ENCODE measurements around the gene RAB11B. TPM values are rescaled to one million over a fixed set of nuclear protein-coding genes. Genes with fewer than 3 reads are reported as not detected.

RAB11B gene
- total and polyA plus RNA-seq, 9 of the 15 experiments (the other 6 are each of a cell fraction or from before 2014, with no cell fraction given) = 0.74 to 71.0 (median 13.8) TPM

DNA sequence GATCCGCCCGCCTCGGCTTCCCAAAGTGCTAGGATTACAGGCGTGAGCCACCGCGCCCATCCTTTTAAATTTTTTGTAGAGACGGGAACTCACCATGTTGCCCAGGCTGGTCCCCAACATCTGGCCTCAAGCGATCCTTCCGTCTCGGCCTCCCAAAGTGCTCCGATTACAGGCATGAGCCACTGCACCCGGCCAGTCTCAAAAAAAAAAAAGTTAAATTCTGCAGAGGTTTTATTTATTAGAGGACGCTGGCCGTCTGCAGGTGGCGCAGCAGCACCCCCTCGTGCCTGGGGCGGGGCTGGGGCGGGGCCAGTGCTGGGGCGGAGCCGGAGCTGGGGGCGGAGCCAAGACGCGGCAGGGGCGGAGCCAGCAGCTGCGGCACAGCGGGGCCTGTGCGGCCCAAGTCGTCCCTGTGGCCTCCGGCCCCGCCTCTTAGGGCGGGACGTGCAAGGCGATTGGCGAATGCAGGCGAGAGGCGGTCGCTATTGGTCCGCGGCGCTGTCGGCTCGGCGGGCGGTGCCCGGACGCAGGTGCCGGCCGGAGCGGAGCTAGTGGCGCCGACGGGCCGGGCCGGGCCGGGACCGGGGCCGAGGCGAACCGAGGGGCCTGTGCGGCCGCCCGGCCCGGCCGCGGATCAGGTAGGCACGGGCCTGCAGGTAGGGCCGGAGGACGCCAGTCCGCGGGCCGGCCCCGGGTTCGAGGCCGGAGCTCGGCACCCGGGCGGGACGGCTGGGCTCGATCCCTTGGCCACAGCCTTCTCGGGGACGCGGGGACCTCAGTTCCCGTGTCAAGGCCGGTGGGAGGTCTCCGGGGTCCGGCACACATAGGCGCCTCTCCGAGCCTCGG is 22.8 kb downstream of the RAB11B start, which contains the start of gene MARCHF2 (continued):
- TF ChIP-seq ZNF699 (CRISPR knock-in tag; IDR thresholded peaks at IDR 0.05; ENCODE audit: insufficient replicate concordance) = no peak
- no peak for TF ChIP-seq ZNF75A (CRISPR knock-in tag; IDR thresholded peaks at IDR 0.05)
- TF ChIP-seq, protein P1, sequence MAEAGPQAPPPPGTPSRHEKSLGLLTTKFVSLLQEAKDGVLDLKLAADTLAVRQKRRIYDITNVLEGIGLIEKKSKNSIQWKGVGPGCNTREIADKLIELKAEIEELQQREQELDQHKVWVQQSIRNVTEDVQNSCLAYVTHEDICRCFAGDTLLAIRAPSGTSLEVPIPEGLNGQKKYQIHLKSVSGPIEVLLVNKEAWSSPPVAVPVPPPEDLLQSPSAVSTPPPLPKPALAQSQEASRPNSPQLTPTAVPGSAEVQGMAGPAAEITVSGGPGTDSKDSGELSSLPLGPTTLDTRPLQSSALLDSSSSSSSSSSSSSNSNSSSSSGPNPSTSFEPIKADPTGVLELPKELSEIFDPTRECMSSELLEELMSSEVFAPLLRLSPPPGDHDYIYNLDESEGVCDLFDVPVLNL (CRISPR knock-in tag; IDR thresholded peaks at IDR 0.05; ENCODE audit: low read depth) = no peak
- TF ChIP-seq HNRNPLL (IDR thresholded peaks at IDR 0.05; ENCODE audit: low read depth, low read length, poor library complexity, severe bottlenecking) = no peak
- TF ChIP-seq GTF2E2 (tag; IDR thresholded peaks at IDR 0.05) = no peak
- no peak for TF ChIP-seq NCOA1 (IDR thresholded peaks at IDR 0.05; ENCODE audit: low read depth)
- no peak for TF ChIP-seq ZNF551 (CRISPR knock-in tag; IDR thresholded peaks at IDR 0.05)
- TF ChIP-seq, protein P2, sequence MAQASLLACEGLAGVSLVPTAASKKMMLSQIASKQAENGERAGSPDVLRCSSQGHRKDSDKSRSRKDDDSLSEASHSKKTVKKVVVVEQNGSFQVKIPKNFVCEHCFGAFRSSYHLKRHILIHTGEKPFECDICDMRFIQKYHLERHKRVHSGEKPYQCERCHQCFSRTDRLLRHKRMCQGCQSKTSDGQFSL (CRISPR knock-in tag; IDR thresholded peaks at IDR 0.05) = no peak
- TF ChIP-seq, protein P2 (tag; IDR thresholded peaks at IDR 0.05) = peak in 1 of 2 experiments; percentile 50; a peak in 1 of 4 replicates
- TF ChIP-seq, protein P3, sequence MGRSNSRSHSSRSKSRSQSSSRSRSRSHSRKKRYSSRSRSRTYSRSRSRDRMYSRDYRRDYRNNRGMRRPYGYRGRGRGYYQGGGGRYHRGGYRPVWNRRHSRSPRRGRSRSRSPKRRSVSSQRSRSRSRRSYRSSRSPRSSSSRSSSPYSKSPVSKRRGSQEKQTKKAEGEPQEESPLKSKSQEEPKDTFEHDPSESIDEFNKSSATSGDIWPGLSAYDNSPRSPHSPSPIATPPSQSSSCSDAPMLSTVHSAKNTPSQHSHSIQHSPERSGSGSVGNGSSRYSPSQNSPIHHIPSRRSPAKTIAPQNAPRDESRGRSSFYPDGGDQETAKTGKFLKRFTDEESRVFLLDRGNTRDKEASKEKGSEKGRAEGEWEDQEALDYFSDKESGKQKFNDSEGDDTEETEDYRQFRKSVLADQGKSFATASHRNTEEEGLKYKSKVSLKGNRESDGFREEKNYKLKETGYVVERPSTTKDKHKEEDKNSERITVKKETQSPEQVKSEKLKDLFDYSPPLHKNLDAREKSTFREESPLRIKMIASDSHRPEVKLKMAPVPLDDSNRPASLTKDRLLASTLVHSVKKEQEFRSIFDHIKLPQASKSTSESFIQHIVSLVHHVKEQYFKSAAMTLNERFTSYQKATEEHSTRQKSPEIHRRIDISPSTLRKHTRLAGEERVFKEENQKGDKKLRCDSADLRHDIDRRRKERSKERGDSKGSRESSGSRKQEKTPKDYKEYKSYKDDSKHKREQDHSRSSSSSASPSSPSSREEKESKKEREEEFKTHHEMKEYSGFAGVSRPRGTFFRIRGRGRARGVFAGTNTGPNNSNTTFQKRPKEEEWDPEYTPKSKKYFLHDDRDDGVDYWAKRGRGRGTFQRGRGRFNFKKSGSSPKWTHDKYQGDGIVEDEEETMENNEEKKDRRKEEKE (IDR thresholded peaks at IDR 0.05; ENCODE audit: borderline replicate concordance in 1 of 2, control insufficient read depth in 1 of 2, low read depth in 2 of 2, low read length in 1 of 2) = no peak
- TF ChIP-seq FOXA1 (IDR thresholded peaks at IDR 0.05; ENCODE audit: borderline replicate concordance) = no peak
- TF ChIP-seq PURB (CRISPR knock-in tag; IDR thresholded peaks at IDR 0.05; ENCODE audit: low read depth) = no peak
- no peak for TF ChIP-seq CBFA2T3 (IDR thresholded peaks at IDR 0.05)
- TF ChIP-seq ZNF121 (CRISPR knock-in tag; conservative IDR thresholded peaks at IDR 0.05) = no peak
- TF ChIP-seq, protein P4, sequence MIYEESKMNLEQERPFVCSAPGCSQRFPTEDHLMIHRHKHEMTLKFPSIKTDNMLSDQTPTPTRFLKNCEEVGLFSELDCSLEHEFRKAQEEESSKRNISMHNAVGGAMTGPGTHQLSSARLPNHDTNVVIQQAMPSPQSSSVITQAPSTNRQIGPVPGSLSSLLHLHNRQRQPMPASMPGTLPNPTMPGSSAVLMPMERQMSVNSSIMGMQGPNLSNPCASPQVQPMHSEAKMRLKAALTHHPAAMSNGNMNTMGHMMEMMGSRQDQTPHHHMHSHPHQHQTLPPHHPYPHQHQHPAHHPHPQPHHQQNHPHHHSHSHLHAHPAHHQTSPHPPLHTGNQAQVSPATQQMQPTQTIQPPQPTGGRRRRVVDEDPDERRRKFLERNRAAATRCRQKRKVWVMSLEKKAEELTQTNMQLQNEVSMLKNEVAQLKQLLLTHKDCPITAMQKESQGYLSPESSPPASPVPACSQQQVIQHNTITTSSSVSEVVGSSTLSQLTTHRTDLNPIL (CRISPR knock-in tag; IDR thresholded peaks at IDR 0.05) = no peak
- TF ChIP-seq PTBP1 (IDR thresholded peaks at IDR 0.05; ENCODE audit: low read depth, low read length) = no peak
- TF ChIP-seq, protein P5, sequence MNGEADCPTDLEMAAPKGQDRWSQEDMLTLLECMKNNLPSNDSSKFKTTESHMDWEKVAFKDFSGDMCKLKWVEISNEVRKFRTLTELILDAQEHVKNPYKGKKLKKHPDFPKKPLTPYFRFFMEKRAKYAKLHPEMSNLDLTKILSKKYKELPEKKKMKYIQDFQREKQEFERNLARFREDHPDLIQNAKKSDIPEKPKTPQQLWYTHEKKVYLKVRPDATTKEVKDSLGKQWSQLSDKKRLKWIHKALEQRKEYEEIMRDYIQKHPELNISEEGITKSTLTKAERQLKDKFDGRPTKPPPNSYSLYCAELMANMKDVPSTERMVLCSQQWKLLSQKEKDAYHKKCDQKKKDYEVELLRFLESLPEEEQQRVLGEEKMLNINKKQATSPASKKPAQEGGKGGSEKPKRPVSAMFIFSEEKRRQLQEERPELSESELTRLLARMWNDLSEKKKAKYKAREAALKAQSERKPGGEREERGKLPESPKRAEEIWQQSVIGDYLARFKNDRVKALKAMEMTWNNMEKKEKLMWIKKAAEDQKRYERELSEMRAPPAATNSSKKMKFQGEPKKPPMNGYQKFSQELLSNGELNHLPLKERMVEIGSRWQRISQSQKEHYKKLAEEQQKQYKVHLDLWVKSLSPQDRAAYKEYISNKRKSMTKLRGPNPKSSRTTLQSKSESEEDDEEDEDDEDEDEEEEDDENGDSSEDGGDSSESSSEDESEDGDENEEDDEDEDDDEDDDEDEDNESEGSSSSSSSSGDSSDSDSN (IDR thresholded peaks at IDR 0.05; ENCODE audit: borderline replicate concordance in 1 of 2, low read depth in 2 of 2, low read length in 2 of 2) = no peak

Data from K562 (cell line).